ENCODE measurements around the gene NSG1.

DNA sequence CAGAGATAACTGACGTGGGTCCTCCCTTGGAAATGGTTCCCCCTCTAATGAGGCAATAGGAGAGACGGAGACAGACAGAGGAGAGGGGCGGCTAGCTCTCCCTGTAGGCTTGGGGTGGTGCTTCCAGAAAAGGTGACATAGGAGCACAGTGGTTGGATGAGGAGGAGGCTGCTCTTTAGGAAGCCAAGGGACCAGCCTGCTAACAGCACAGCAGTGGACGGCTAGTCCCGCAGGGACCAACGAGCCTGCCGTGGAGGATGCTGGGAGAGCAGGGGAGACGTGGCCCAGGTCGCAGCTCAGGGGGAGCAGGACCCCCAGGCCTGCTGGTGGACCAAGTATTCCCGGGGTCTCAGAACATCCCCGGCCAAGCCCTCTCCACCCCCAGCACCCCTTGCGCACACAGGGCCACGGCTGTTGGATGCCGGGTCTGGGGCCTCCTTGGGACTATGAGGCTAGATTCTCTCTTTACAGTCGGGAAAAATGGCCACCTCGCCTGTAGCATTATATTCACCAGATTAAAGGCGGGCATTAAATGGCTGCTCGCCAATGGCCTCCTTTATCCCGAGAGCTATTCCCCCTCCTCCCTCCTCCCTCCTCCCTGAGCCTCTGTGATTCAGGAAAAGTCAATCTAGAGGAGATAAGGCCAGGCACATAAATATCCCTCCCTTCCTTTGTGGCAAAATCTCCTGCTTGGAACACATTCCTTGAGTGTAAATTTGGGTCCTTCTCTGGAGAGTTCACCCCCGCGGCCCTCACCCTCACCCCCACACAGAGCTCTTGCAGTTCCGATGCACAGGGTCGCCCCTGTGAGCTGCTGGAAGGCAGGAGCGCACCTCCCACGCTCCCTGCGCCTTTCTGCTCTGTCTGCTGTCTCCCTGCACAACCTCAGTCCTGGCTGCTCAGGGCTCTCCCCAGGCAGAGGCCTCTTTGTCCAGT lies 30.5 kb upstream of the NSG1 start:
- TF ChIP-seq, protein P1, sequence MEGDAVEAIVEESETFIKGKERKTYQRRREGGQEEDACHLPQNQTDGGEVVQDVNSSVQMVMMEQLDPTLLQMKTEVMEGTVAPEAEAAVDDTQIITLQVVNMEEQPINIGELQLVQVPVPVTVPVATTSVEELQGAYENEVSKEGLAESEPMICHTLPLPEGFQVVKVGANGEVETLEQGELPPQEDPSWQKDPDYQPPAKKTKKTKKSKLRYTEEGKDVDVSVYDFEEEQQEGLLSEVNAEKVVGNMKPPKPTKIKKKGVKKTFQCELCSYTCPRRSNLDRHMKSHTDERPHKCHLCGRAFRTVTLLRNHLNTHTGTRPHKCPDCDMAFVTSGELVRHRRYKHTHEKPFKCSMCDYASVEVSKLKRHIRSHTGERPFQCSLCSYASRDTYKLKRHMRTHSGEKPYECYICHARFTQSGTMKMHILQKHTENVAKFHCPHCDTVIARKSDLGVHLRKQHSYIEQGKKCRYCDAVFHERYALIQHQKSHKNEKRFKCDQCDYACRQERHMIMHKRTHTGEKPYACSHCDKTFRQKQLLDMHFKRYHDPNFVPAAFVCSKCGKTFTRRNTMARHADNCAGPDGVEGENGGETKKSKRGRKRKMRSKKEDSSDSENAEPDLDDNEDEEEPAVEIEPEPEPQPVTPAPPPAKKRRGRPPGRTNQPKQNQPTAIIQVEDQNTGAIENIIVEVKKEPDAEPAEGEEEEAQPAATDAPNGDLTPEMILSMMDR (IDR thresholded peaks at IDR 0.05 in 4 of 5, conservative IDR thresholded peaks at IDR 0.05 in 1 of 5): no peak
- TF ChIP-seq POLR2A (IDR thresholded peaks at IDR 0.05): no peak

All from gastrocnemius medialis (tissue), 4 donors.